GM12891 (cell line): Measurements from ENCODE around the gene KREMEN1.

ENCODE experiments used
- POLR2A ChIP-seq: IDR thresholded peaks from 2 replicates; pipeline ENCODE4 v1.6.1; 2011; ENCODE audit warnings: low read depth, low read length, control low read depth
- POLR2AphosphoS5 ChIP-seq: IDR thresholded peaks from 2 replicates; pipeline ENCODE4 v1.6.1; 2011; ENCODE audit warnings: low read depth, low read length, control low read depth
- TAF1 ChIP-seq: IDR thresholded peaks from 2 replicates; pipeline ENCODE4 v1.6.1; 2011; ENCODE audit warnings: low read depth, low read length, control low read depth

- no peak for TF ChIP-seq TAF1
- no peak for TF ChIP-seq POLR2AphosphoS5
- no peak for TF ChIP-seq POLR2A
Observed at GRCh38 chr22:29197096-29197495, 124.3 kb downstream of the KREMEN1 start.
